IMR-90 (cell line): Measurements from ENCODE around the gene CDC45. TPM values are rescaled to one million over a fixed set of nuclear protein-coding genes. Genes with fewer than 3 reads are reported as not detected.

Experiments
- ATAC-seq: fragments of 200-7000 bp; cut with Tn5 transposase; 2 replicates; pipeline ENCODE4 v1.9.1; 2020; ENCODE audit warnings: low read depth, mild to moderate bottlenecking, moderate library complexity
- BruUV-seq: library from RNA; stranded (reverse); fragments of 400-500 nt; replicated peaks from 2 replicates; lab custom pipeline; 2021; lab: Mats Ljungman, UMichigan
- CTCF ChIA-PET: fragments of 300-600 bp; formaldehyde crosslinking; extraction: SDS; loops from one replicate; lab custom pipeline; 2021; ENCODE audit warnings: antibody characterized with exemption; lab: Yijun Ruan, JAX
- POLR2A ChIA-PET: fragments of 300-600 bp; sonication (Branson Sonifier 250); formaldehyde crosslinking; loops from one replicate; lab custom pipeline; 2022; ENCODE audit warnings: antibody characterized with exemption; ENCODE audit not compliant: unreplicated experiment; lab: Charles Lee
- DNase-seq: peaks from one replicate; pipeline ENCODE4 v3.0.0; 2013
- H2AFZ ChIP-seq: replicated peaks from 2 replicates; pipeline ENCODE3; 2013; ENCODE audit warnings: low read length, mild to moderate bottlenecking; ENCODE audit not compliant: poor library complexity
- H2AK5ac ChIP-seq: 2 replicates; pipeline ENCODE4 v1.6.1; 2013; ENCODE audit warnings: low read depth, low read length, inconsistent platforms
- H2AK9ac ChIP-seq: replicated peaks from 2 replicates; pipeline ENCODE3; 2013; ENCODE audit warnings: mild to moderate bottlenecking, low read depth, low read length, moderate library complexity; ENCODE audit not compliant: poor library complexity
- H2BK120ac ChIP-seq: 2 replicates; pipeline ENCODE4 v1.6.1; 2013; ENCODE audit warnings: low read depth, low read length, inconsistent platforms
- H2BK15ac ChIP-seq: 3 replicates; pipeline ENCODE4 v1.6.1; 2013; ENCODE audit warnings: low read depth, low read length, inconsistent platforms
- H2BK20ac ChIP-seq: 2 replicates; pipeline ENCODE4 v1.6.1; 2013; ENCODE audit warnings: low read depth, mild to moderate bottlenecking, inconsistent platforms, low read length, moderate library complexity
- H2BK5ac ChIP-seq: 2 replicates; pipeline ENCODE4 v1.6.1; 2013; ENCODE audit warnings: mild to moderate bottlenecking, low read depth, low read length, inconsistent platforms; ENCODE audit not compliant: poor library complexity, severe bottlenecking
- H3K14ac ChIP-seq: replicated peaks from 2 replicates; pipeline ENCODE4 v1.6.1; 2013; ENCODE audit warnings: low read depth, low read length, inconsistent platforms
- H3K18ac ChIP-seq: 2 replicates; pipeline ENCODE4 v1.6.1; 2013; ENCODE audit warnings: low read depth, low read length, control low read depth
- H3K23ac ChIP-seq: 2 replicates; pipeline ENCODE4 v1.6.1; 2013; ENCODE audit warnings: low read depth, low read length, inconsistent platforms
- H3K27ac ChIP-seq: 2 replicates; pipeline ENCODE4 v1.5.1; 2013; ENCODE audit warnings: mild to moderate bottlenecking, control low read depth, low read length; ENCODE audit not compliant: insufficient read depth
- H3K27me3 ChIP-seq: 2 replicates; pipeline ENCODE4 v1.6.1; 2013; ENCODE audit warnings: low read length; ENCODE audit not compliant: control insufficient read depth, insufficient read depth
- H3K36me3 ChIP-seq: 2 replicates; pipeline ENCODE4 v1.6.1; 2013; ENCODE audit warnings: low read length, mixed read lengths; ENCODE audit not compliant: control insufficient read depth, insufficient read depth
- H3K4ac ChIP-seq: 2 replicates; pipeline ENCODE4 v1.6.1; 2013; ENCODE audit warnings: low read depth, low read length, inconsistent platforms
- H3K4me1 ChIP-seq: 2 replicates; pipeline ENCODE4 v1.6.1; 2013; ENCODE audit warnings: low read length, mixed read lengths; ENCODE audit not compliant: control insufficient read depth, insufficient read depth
- H3K4me2 ChIP-seq: 2 replicates; pipeline ENCODE4 v1.6.1; 2013; ENCODE audit warnings: low read depth, mild to moderate bottlenecking, control low read depth, low read length, moderate library complexity
- H3K4me3 ChIP-seq: 2 replicates; pipeline ENCODE4 v1.5.1; 2013; ENCODE audit warnings: low read depth, mild to moderate bottlenecking, control low read depth, low read length, moderate library complexity; ENCODE audit not compliant: insufficient read depth
- H3K56ac ChIP-seq: 2 replicates; pipeline ENCODE4 v1.6.1; 2013; ENCODE audit warnings: low read length, inconsistent platforms; ENCODE audit not compliant: insufficient read depth; ENCODE audit errors: extremely low read depth
- H3K79me1 ChIP-seq, 2 experiments: 2 replicates each; pipeline ENCODE4 v1.6.1; 2013; ENCODE audit warnings: low read length in 2 of 2, inconsistent platforms in 1 of 2, low read depth in 1 of 2
- H3K9ac ChIP-seq: 2 replicates; pipeline ENCODE4 v1.6.1; 2013; ENCODE audit warnings: low read depth, low read length, control low read depth
- H3K9me1 ChIP-seq: 2 replicates; pipeline ENCODE4 v1.6.1; 2013; ENCODE audit warnings: low read length, inconsistent platforms; ENCODE audit not compliant: insufficient read depth
- H3K9me3 ChIP-seq: 2 replicates; pipeline ENCODE4 v1.6.1; 2013; ENCODE audit warnings: low read length; ENCODE audit not compliant: control insufficient read depth, insufficient read depth
- H4K20me1 ChIP-seq: 2 replicates; pipeline ENCODE4 v1.6.1; 2013; ENCODE audit warnings: low read length, inconsistent platforms; ENCODE audit not compliant: insufficient read depth
- H4K5ac ChIP-seq: 2 replicates; pipeline ENCODE4 v1.6.1; 2013; ENCODE audit warnings: mild to moderate bottlenecking, low read depth, low read length, control low read depth
- H4K8ac ChIP-seq, 2 experiments: 2 replicates each; pipeline ENCODE4 v1.6.1; 2013; ENCODE audit warnings: low read depth in 2 of 2, low read length in 2 of 2, control low read depth in 1 of 2, inconsistent platforms in 1 of 2
- H4K91ac ChIP-seq: 2 replicates; pipeline ENCODE4 v1.6.1; 2013; ENCODE audit warnings: low read depth, low read length, inconsistent platforms; ENCODE audit not compliant: insufficient read depth
- ELK1 ChIP-seq: fragments of 150-350 bp; IDR thresholded peaks from 2 replicates; pipeline ENCODE4 v1.6.1; 2016; ENCODE audit warnings: low read depth, mild to moderate bottlenecking, low read length, moderate library complexity, borderline replicate concordance
- FOS ChIP-seq: fragments of 150-350 bp; IDR thresholded peaks from 2 replicates; pipeline ENCODE4 v1.6.1; 2016; ENCODE audit warnings: low read depth, low read length
- MAZ ChIP-seq: IDR thresholded peaks from 2 replicates; pipeline ENCODE4 v1.6.1; 2012; ENCODE audit warnings: low read depth, mild to moderate bottlenecking, low read length, improper control_type of control experiment, moderate library complexity, borderline replicate concordance
- MXI1 ChIP-seq: IDR thresholded peaks from 2 replicates; pipeline ENCODE4 v1.6.1; 2012; ENCODE audit warnings: low read depth, mild to moderate bottlenecking, low read length, moderate library complexity, borderline replicate concordance
- NFE2L2 ChIP-seq: fragments of 150-350 bp; IDR thresholded peaks from 2 replicates; pipeline ENCODE4 v1.6.1; 2016; ENCODE audit warnings: low read depth, mild to moderate bottlenecking, low read length
- RCOR1 ChIP-seq: IDR thresholded peaks from 2 replicates; pipeline ENCODE4 v1.6.1; 2012; ENCODE audit warnings: mild to moderate bottlenecking, low read length, improper control_type of control experiment; ENCODE audit not compliant: insufficient replicate concordance
- RFX5 ChIP-seq: IDR thresholded peaks from 2 replicates; pipeline ENCODE4 v1.8.0; 2012; ENCODE audit warnings: low read depth, mild to moderate bottlenecking, low read length, moderate library complexity
- SMC3 ChIP-seq: fragments of 150-350 bp; IDR thresholded peaks from 2 replicates; pipeline ENCODE4 v1.6.1; 2016; ENCODE audit warnings: low read depth, mild to moderate bottlenecking, antibody characterized with exemption, low read length, moderate library complexity
- USF2 ChIP-seq: fragments of 150-350 bp; IDR thresholded peaks from 2 replicates; pipeline ENCODE4 v1.6.1; 2017; ENCODE audit warnings: mild to moderate bottlenecking, antibody characterized with exemption, low read length, low read depth
- WGBS, 2 experiments: methylation state at CpG; one replicate each; pipeline versions ENCODE4 v1.1.5 to v1.1.7; 2013; ENCODE audit warnings: missing lambda C conversion rate in 2 of 2; ENCODE audit not compliant: insufficient read length in 1 of 2; ENCODE audit errors: extremely low coverage in 2 of 2; 5-methylcytosine and 5-hydroxymethylcytosine counted together
- dilution Hi-C: fragments of 300-500 bp; cut with HindIII; formaldehyde crosslinking; loops from one replicate; pipeline ENCODE4 v1.14.3; 2018; ENCODE audit warnings: low sequenced_read_pairs; ENCODE audit not compliant: unreplicated experiment
- in situ Hi-C: fragments of 300-500 bp; cut with MboI; formaldehyde crosslinking; loops from 3 replicates; pipeline ENCODE4 v1.14.3; 2019; ENCODE audit warnings: low sequenced_read_pairs, inconsistent platforms, mixed read lengths
- intact Hi-C: fragments of 100-400 bp; cut with micrococcal nuclease; formaldehyde crosslinking; loops from 2 replicates; pipeline ENCODE4 v1.10.0; 2022
- polyA plus RNA-seq, 3 experiments: library from polyadenylated mRNA; depleted of rRNA; stranded (reverse); fragments of >200 nt; gene quantifications; 2 replicates each; pipeline ENCODE4 v1.2.3, GENCODE V29; 2012; ENCODE audit warnings: low replicate concordance in 1 of 3
- total RNA-seq: library from RNA; depleted of rRNA; stranded (reverse); fragments of >200 nt; gene quantifications from 2 replicates; pipeline ENCODE4 v1.2.3, GENCODE V29; 2012

CDC45 gene
- total and polyA plus RNA-seq, 2 of the 4 experiments (the other 2 are of a cell fraction) = 22.7 to 44.6 TPM

GRCh38 chr22:19470010-19470409, 9.7 kb upstream of the CDC45 start:
- ChIA-PET CTCF (no interaction called here), POLR2A (no interaction called here)
- H4K20me1 ChIP-seq = peaks cover 38% of the 10 kb centered on the region
- H3K4ac ChIP-seq = no peak overlapping the region
- dilution Hi-C loops = no loop called here
- no peak overlapping the region for H2AK9ac ChIP-seq
- H2BK120ac ChIP-seq = no peak overlapping the region
- H4K8ac ChIP-seq = no peak overlapping the region
- no peak overlapping the region for H3K23ac ChIP-seq
- H3K9me3 ChIP-seq = no peaks in the 10 kb centered on the region
- H3K4me3 ChIP-seq = no peak overlapping the region
- H2AFZ ChIP-seq = no peak overlapping the region
- peaks cover 19 to 54% of the 10 kb centered on the region in 2 experiments for H3K79me1 ChIP-seq
- ATAC-seq (no peak), DNase-seq (no peak)
- no peak overlapping the region for H2BK20ac ChIP-seq
- H3K9ac ChIP-seq = no peak overlapping the region
- no peak overlapping the region for H2BK5ac ChIP-seq
- no peaks in the 10 kb centered on the region for H3K4me1 ChIP-seq
- no peak overlapping the region for H2AK5ac ChIP-seq
- H3K27ac ChIP-seq = no peak overlapping the region
- no TSS peak for BruUV-seq
- H3K18ac ChIP-seq = no peak overlapping the region
- H3K56ac ChIP-seq = no peak overlapping the region
- TF ChIP-seq ELK1 (no peak), NFE2L2 (no peak), RCOR1 (no peak), FOS (no peak), MXI1 (no peak), MAZ (no peak), RFX5 (no peak), USF2 (no peak), SMC3 (no peak)
- no peak overlapping the region for H2BK15ac ChIP-seq
- H3K14ac ChIP-seq = no peak overlapping the region
- H3K4me2 ChIP-seq = no peak overlapping the region
- H4K5ac ChIP-seq = no peak overlapping the region
- H3K9me1 ChIP-seq = peaks cover 7% of the 10 kb centered on the region
- no peak overlapping the region for H4K91ac ChIP-seq
- H3K27me3 ChIP-seq = no peaks in the 10 kb centered on the region
- intact Hi-C loops = no loop called here
- in situ Hi-C loops = no loop called here
- peaks cover 86% of the 10 kb centered on the region for H3K36me3 ChIP-seq
- 100% methylated on average over 1 of the region's 2 CpGs; no CpG with 5 or more reads in 1 of the 2 experiments for WGBS, 2 experiments
